Right cardiac atrium (tissue), 5 donors: ENCODE measurements around the gene FAM83C. TPM values are rescaled to one million over a fixed set of nuclear protein-coding genes. Genes with fewer than 3 reads are reported as not detected.
"Not testable (repeated sequence)": the region's sequence is repeated elsewhere in the genome, so short reads cannot be mapped to it uniquely, and the experiment has no call there.

Experiments
- ATAC-seq, 2 donors: fragments of 200-7000 bp; cut with Tn5 transposase; one replicate each; pipeline versions ENCODE4 v1.8.0 to v1.9.1; 2020; ENCODE audit warnings: moderate library complexity in 2 of 2, mild to moderate bottlenecking in 1 of 2
- DNase-seq, 3 donors: peaks; one replicate each; pipeline ENCODE4 v3.0.0-alpha.2; 2020
- H3K27ac ChIP-seq: one replicate; pipeline ENCODE4 v1.5.1; 2013; ENCODE audit warnings: mild to moderate bottlenecking, low read length, control low read depth, moderate library complexity
- H3K27me3 ChIP-seq: one replicate; pipeline ENCODE4 v1.6.1; 2013; ENCODE audit not compliant: control insufficient read depth, insufficient read depth
- H3K4me1 ChIP-seq: one replicate; pipeline ENCODE4 v1.6.1; 2013; ENCODE audit warnings: low read length; ENCODE audit not compliant: control insufficient read depth, insufficient read depth
- H3K4me3 ChIP-seq: one replicate; pipeline ENCODE4 v1.5.1; 2013; ENCODE audit warnings: low read length, control low read depth
- H3K9me3 ChIP-seq: one replicate; pipeline ENCODE4 v1.6.1; 2013; ENCODE audit warnings: low read length; ENCODE audit not compliant: control insufficient read depth
- WGBS: extraction: QIAGEN DNeasy Blood & Tissue Kit; methylation state at CpG from one replicate; pipeline ENCODE4 v1.1.7; 2013; 5-methylcytosine and 5-hydroxymethylcytosine counted together
- intact Hi-C, 4 donors: fragments of 100-400 bp; cut with DNase I; formaldehyde crosslinking; loops; one replicate each; pipeline versions ENCODE4 v1.11.0 to v1.14.0; 2022 to 2023
- polyA plus RNA-seq: library from polyadenylated mRNA; stranded (reverse); fragments of 200-250 nt; gene quantifications from one replicate; pipeline ENCODE4 v1.2.3, GENCODE V29; 2013
- total RNA-seq, 4 donors: library from RNA; stranded (reverse); fragmentation: NEBNext Ultra II Directional; extraction: Animal tissue kit (Norgen Biotek cat#: 25700); gene quantifications; one replicate each; pipeline ENCODE4 v1.2.1, GENCODE V29; 2021
- donor health status: healthy with polysubstance abuse.
- donor health status: DM: no; HTN: yes; CAD: no.
- donor health status: DM: no; HTN: no; CAD: no.
- donor health status: DM: no; HTN: yes; CAD: no; lungs with severe emphysema.
- donor health status: DM: yes; HTN: yes; CAD: no.

Gene FAM83C
- total and polyA plus RNA-seq, 5 donors = not detected

GRCh38 chr20:35270021-35270902 lies 22.0 kb downstream of the FAM83C start:
- no peaks in the 10 kb centered on the region for H3K27me3 ChIP-seq
- DNase-seq (peak in 1 of 3 donors; percentile 57), ATAC-seq (no peak)
- H3K27ac ChIP-seq = no peak overlapping the region
- 84% methylated on average over 19 of the region's 19 CpGs for WGBS
- no peak overlapping the region for H3K4me3 ChIP-seq
- H3K4me1 ChIP-seq = no peaks in the 10 kb centered on the region
- intact Hi-C loops = loop anchor here in 1 of 4 donors (10.0 kb wide), 1 partner anchor 425 kb away; no protein-coding TSS in a partner anchor
- no peaks in the 10 kb centered on the region for H3K9me3 ChIP-seq

GRCh38 chr20:35269055-35269781 lies 23.0 kb downstream of the FAM83C start:
- H3K27me3 ChIP-seq = no peaks in the 10 kb centered on the region
- WGBS = 58% methylated on average over 14 of the region's 14 CpGs
- intact Hi-C loops = no loop called here
- ATAC-seq = peak; percentile 53 to 74
- no peak overlapping the region for H3K27ac ChIP-seq
- H3K4me3 ChIP-seq = no peak overlapping the region
- DNase-seq = peak; percentile 69 to 79 (median 78)
- H3K9me3 ChIP-seq = no peaks in the 10 kb centered on the region
- no peaks in the 10 kb centered on the region for H3K4me1 ChIP-seq

GRCh38 chr20:35267092-35267491 lies 25.1 kb downstream of the FAM83C start:
- 88% methylated on average over 16 of the region's 16 CpGs for WGBS
- intact Hi-C loops = no loop called here
- H3K27me3 ChIP-seq = no peaks in the 10 kb centered on the region
- no peaks in the 10 kb centered on the region for H3K4me1 ChIP-seq
- no peak for DNase-seq
- no peaks in the 10 kb centered on the region for H3K9me3 ChIP-seq
- no peak overlapping the region for H3K4me3 ChIP-seq
- H3K27ac ChIP-seq = no peak overlapping the region
- ATAC-seq = no peak

GRCh38 chr20:35264755-35265154 lies 27.5 kb downstream of the FAM83C start:
- DNase-seq (no peak), ATAC-seq (no peak)
- Histone ChIP-seq H3K4me3 (no peak overlapping the region), H3K4me1 (no peaks in the 10 kb centered on the region), H3K27ac (no peak overlapping the region), H3K9me3 (no peaks in the 10 kb centered on the region), H3K27me3 (no peaks in the 10 kb centered on the region)
- intact Hi-C loops = no loop called here
- 83% methylated on average over 1 of the region's 1 CpG for WGBS

GRCh38 chr20:35263532-35264341 lies 28.5 kb downstream of the FAM83C start:
- ATAC-seq (no peak), DNase-seq (no peak)

GRCh38 chr20:35262731-35263531 lies 29.3 kb downstream of the FAM83C start:
- DNase-seq, H3K4me1 ChIP-seq, H3K27ac ChIP-seq, H3K27me3 ChIP-seq, H3K4me3 ChIP-seq, intact Hi-C loops, H3K9me3 ChIP-seq: not testable (repeated sequence)
- peak; percentile 34 to 36 for ATAC-seq
- 62% methylated on average over 5 of the region's 8 CpGs for WGBS

More at GRCh38 chr20:35263532-35264341, 28.5 kb downstream of the FAM83C start:
- no peaks in the 10 kb centered on the region for H3K4me1 ChIP-seq
- no peak overlapping the region for H3K27ac ChIP-seq
- H3K4me3 ChIP-seq = no peak overlapping the region
- H3K9me3 ChIP-seq = no peaks in the 10 kb centered on the region
- H3K27me3 ChIP-seq = no peaks in the 10 kb centered on the region
- WGBS = 75% methylated on average over 17 of the region's 17 CpGs
- intact Hi-C loops = no loop called here

GRCh38 chr20:35262321-35262720 lies 29.9 kb downstream of the FAM83C start:
- H3K4me3 ChIP-seq, intact Hi-C loops, H3K9me3 ChIP-seq, H3K27me3 ChIP-seq, ATAC-seq, DNase-seq, H3K27ac ChIP-seq, H3K4me1 ChIP-seq: not testable (repeated sequence)
- WGBS = 75% methylated on average over 7 of the region's 10 CpGs

GRCh38 chr20:35260426-35260825 lies 31.8 kb downstream of the FAM83C start:
- intact Hi-C loops = no loop called here
- ATAC-seq = no peak
- 87% methylated on average over 6 of the region's 6 CpGs for WGBS

GRCh38 chr20:35257175-35257909 lies 34.9 kb downstream of the FAM83C start:
- peak; percentile 46 to 64 for ATAC-seq

More at GRCh38 chr20:35260426-35260825, 31.8 kb downstream of the FAM83C start:
- Histone ChIP-seq H3K9me3 (no peaks in the 10 kb centered on the region), H3K27me3 (no peaks in the 10 kb centered on the region), H3K4me1 (no peaks in the 10 kb centered on the region), H3K27ac (no peak overlapping the region), H3K4me3 (no peak overlapping the region)
- no peak for DNase-seq

More at GRCh38 chr20:35257175-35257909, 34.9 kb downstream of the FAM83C start:
- no peaks in the 10 kb centered on the region for H3K27me3 ChIP-seq
- no peaks in the 10 kb centered on the region for H3K4me1 ChIP-seq
- no peak overlapping the region for H3K27ac ChIP-seq
- H3K4me3 ChIP-seq = no peak overlapping the region
- H3K9me3 ChIP-seq = no peaks in the 10 kb centered on the region
- intact Hi-C loops = no loop called here
- DNase-seq = no peak
- WGBS = 38% methylated on average over 8 of the region's 8 CpGs
